ENCODE results near the gene WDR37. TPM values are rescaled to one million over a fixed set of nuclear protein-coding genes. Genes with fewer than 3 reads are reported as not detected.
"Not testable (repeated sequence)": the region's sequence is repeated elsewhere in the genome, so short reads cannot be mapped to it uniquely, and the experiment has no call there.

Gene WDR37
- polyA plus RNA-seq, 10 donors, result 8.6 to 13.0 (median 10.7) TPM

GRCh38 chr10:1103551-1103950 lies 47.4 kb downstream of the WDR37 start:
- DNase-seq, result no peak

GRCh38 chr10:1104971-1105370 lies 48.8 kb downstream of the WDR37 start:
- DNase-seq, result no peak

GRCh38 chr10:1107004-1107403 lies 50.8 kb downstream of the WDR37 start:
- DNase-seq, result no peak

- DNase-seq, result no peak
These were observed 51.5 kb downstream of the WDR37 start for GRCh38 chr10:1107679-1108078.

- DNase-seq, result peak; percentile 44 to 74 (median 69)
These were observed 53.8 kb downstream of the WDR37 start for GRCh38 chr10:1109795-1110673.

GRCh38 chr10:1110674-1111119 lies 54.5 kb downstream of the WDR37 start:
- no peak for DNase-seq

- no peak for DNase-seq
These were observed 58.1 kb downstream of the WDR37 start for GRCh38 chr10:1114315-1114714.

GRCh38 chr10:1114719-1115606 lies 58.8 kb downstream of the WDR37 start:
- no peak for DNase-seq

- DNase-seq, result no peak
These were observed 59.4 kb downstream of the WDR37 start for GRCh38 chr10:1115607-1115955.

GRCh38 chr10:1116051-1116450 lies 59.9 kb downstream of the WDR37 start:
- no peak for DNase-seq

GRCh38 chr10:1116696-1117280 lies 60.6 kb downstream of the WDR37 start:
- DNase-seq, result no peak

GRCh38 chr10:1117651-1118050 lies 61.5 kb downstream of the WDR37 start:
- DNase-seq, result no peak

GRCh38 chr10:1118318-1118717 lies 62.1 kb downstream of the WDR37 start:
- not testable (repeated sequence) for DNase-seq

GRCh38 chr10:1119027-1119426 lies 62.8 kb downstream of the WDR37 start:
- DNase-seq, result no peak

GRCh38 chr10:1119501-1119900 lies 63.3 kb downstream of the WDR37 start:
- no peak for DNase-seq

- DNase-seq, result no peak
These were observed 64.1 kb downstream of the WDR37 start for GRCh38 chr10:1120306-1120705.

GRCh38 chr10:1120801-1121211 lies 64.6 kb downstream of the WDR37 start:
- DNase-seq, result peak; percentile 7 to 28 (median 26)

GRCh38 chr10:1121271-1121970 lies 65.2 kb downstream of the WDR37 start:
- DNase-seq, result no peak

- DNase-seq, result no peak
These were observed 66.2 kb downstream of the WDR37 start for GRCh38 chr10:1122349-1122748.

GRCh38 chr10:1123198-1123597 lies 67.0 kb downstream of the WDR37 start:
- DNase-seq, result no peak

GRCh38 chr10:1123972-1124371 lies 67.8 kb downstream of the WDR37 start:
- DNase-seq, result no peak

GRCh38 chr10:1124796-1125195 lies 68.6 kb downstream of the WDR37 start:
- no peak for DNase-seq

Data from muscle of back (tissue), 11 donors.